ENCODE results near the gene OAS1.

Gene OAS1

DNA sequence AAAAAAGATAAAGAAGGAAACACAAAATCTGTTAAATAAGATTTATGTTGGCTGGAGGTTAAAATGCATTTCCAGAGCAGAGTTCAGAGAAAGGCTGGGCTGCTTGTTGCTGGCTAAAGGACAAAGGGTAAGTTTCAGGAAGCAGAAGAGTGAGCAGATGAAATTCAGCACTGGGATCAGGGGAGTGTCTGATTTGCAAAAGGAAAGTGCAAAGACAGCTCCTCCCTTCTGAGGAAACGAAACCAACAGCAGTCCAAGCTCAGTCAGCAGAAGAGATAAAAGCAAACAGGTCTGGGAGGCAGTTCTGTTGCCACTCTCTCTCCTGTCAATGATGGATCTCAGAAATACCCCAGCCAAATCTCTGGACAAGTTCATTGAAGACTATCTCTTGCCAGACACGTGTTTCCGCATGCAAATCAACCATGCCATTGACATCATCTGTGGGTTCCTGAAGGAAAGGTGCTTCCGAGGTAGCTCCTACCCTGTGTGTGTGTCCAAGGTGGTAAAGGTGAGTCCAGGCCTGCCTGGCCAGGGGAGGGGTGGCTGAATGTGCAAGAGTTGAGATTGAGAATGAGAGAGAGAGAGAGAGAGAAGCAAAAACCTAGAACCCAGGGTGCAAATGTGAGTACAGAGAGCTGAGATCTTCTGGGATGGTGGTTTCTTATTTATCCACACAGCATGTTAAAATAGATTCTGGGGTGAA, at the start of gene OAS1:
Gene OAS1, plus strand, starts transcription at position 251 of the 703 bp plus-strand sequence. Its CDS starts 78 bp downstream, at position 329.
- DNase-seq: peak in 11 of 58 donors; percentile 6 to 45 (median 17)

DNA sequence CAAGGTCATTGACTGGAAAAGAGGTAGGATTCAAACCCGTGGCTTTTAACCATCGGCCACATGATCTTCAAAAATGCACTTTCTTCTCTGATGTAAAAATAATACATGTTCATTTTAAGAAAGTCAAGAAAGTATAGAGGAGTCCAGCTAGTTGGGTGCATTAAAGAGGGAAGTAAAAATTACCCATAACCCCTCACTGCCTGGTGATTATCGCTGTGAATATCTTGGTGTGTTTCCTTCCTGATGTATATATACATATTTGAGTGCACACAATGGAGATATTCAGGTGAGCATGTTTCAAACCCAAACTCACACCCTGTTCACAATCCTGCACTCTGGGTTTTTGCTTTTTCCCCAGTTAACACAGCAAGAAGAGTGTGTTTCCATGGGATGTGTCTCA, 47.5 kb upstream of the OAS1 start:
- no peak for DNase-seq

DNA sequence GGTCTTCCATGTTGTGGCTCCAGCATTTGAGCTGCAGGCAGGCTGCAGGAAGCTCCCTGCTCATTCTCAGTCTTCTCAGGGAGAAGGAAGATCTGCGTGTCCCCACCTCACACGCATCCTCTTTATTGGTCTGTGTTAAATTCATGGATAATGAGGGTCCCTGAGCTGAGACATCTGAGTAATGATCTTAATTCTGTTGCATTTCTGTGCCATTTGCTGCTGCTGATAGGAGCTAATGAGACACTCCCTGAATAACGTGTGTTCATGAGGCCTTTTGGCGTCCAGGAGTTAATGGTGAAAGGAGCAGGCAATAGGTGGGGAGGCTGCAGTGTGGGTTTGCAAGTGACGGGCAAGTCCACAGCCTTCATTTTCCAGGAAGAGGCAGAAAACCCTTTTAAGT, 46.6 kb upstream of the OAS1 start:
- no peak for DNase-seq

DNA sequence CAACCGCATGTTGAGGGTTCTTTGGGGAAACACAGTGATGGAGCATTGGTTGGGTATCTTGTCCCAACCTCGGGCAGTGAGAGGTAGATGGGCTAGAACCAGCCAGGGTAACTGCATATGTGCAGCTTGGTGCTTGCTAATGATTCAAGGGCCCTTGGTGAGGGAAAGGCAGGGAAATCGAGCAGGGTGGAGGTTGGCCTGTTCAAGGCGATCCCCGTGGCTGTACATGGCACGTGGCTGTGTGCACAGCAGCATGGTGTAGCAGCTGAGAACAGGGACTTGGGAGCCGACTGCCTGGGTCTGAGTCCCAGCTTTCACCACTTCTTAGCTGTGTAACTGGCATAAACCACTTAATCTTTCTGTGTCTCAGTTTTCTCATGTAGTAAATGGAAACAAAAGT, 45.5 kb upstream of the OAS1 start:
- DNase-seq: no peak

DNA sequence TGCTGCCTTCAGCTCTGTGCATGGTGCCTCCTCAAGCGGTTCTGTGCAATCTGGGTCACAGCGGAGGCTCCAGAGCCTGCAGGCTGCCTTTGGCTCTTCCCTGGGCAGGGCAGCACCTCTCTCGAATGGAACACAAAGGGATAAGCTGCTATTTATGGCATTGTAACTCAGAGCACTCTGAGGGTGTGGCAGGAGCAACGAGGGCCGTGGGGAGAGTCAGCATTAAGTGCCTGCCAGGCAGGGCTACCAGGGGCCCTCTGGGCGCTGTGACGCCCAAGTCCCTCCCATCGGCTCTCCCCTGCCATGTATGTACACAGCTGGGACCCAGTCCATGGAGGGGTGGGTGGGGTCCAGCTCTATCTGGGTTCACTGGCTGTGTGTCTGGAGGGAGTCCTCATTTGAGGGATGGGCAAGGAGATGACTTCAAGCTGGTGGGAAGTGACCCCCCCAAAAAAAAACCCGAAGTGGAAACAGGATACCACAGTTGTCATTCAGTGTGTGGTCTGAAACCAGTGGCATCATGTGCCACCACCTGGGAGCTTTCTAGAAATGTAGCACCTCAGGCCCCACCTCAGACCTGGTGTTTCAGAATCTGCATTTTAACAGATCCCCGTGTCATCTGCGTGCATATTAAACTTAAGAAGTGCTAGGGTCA, 44.0 kb upstream of the OAS1 start:
- no peak for DNase-seq

DNA sequence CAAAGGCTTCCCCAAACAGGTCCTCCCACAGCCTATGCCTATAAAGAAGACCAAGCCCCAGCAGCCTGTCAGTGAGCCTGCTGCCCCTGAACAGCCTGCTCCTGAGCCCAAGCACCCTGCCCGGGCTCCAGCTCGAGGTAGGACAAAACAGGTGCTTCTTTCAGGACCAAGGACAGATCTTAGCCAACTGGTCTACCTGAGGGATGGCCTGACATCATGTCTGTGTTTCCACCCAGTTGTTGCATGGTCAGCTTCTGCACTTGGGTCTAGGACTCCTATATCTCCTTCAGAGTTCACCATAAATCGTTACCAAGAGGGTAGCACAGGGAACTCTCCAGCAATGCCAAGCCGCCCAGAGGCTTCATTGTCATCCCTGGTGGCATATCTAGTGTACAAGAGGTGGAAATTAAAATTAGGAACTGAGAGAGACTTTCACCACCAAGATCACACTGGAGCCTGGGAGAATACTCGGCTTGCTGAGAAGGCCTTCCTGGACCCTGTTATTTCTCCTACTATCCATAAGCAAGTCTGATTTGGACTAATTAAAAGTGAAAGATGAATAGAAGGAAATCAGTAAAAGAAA, 38.2 kb upstream of the OAS1 start:
- DNase-seq: no peak

DNA sequence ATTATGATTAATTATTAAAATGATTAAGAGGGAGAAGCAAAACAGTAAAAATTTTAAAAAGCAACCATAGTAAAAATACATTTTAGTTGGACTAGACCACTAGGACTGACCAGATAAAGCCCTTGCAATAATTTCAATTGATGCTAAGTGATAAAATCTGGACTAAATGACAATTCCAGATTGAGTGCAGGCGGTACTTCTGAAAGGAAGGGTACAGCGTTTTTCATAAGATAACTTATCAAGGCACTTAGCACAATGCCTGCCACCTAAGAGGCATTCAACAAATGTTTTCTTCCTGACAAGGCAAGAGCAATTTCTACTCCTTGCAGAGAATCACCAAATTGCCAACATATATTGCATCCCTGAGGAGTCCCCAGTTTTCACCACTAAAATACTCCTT, 37.7 kb upstream of the OAS1 start:
- no peak for DNase-seq

DNA sequence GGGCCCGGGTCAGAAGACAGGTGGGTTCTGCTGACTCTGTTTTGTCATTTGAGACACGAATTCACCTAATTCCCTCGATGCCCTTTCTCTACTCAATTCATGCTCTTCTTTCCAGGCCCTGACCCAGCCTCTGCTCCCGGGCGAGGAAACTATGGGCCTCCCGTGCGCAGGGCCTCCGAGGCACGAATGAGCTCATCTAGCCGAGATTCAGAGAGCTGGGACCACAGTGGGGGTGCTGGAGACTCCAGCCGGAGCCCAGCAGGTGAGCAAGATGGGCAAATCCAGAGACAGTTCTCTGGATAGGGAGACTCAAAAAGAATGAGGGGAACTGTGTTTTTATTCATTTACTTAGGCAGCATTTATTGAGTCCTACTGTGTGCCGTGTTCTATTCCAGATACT, 37.0 kb upstream of the OAS1 start:
- DNase-seq: no peak

DNA sequence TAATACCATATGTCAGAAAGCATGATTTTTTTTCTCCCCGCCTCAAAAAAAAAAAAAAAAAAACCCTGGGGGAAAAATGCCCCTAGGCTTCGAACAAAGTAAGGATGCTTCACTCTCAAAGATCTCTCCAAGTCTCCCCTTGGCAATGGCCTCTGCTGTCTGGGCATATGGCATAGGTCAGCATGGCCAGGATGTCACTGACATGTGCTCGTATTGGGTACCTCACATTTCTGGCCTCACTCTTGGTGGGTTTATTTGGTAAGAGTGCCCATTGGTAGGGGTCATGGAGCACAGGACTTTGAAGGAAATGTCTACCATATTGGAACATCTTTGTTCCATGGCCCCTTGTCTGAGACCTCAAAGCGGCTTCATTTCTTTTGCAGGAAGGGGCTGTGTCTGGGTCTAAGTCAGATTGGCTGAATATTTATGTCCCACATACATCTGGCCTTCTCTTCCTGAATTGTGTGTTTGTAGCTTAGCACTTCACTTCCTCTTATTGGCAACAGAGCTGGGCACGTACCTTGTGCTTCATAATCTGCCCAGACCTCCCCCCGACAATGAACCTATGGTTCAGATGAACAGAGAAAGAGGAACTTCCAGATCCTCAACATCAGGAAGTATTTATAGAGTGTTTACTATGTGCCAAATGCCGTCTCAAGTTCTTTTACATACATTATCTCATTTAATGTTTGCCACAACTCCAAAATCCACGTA, 36.3 kb upstream of the OAS1 start:
- DNase-seq: no peak

DNA sequence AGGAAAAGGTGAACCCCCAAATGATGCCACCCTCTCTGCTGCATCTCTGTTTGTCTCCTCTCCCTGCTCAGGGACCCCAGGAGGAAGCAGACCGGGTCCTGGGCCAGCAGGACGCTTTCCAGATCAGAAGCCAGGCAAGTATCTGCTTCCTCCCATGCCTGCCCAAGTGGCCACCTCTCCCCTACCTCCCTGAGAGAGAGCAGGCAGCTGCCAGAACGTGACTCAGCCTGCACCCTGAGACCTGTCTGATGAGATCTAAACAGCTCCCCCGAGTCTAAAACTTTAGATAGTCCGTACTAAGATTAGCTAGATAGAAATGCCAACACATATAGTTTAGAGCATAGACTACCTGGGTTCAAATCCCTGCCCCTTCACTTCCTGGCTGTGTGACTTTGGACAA, 31.2 kb upstream of the OAS1 start:
- no peak for DNase-seq

DNA sequence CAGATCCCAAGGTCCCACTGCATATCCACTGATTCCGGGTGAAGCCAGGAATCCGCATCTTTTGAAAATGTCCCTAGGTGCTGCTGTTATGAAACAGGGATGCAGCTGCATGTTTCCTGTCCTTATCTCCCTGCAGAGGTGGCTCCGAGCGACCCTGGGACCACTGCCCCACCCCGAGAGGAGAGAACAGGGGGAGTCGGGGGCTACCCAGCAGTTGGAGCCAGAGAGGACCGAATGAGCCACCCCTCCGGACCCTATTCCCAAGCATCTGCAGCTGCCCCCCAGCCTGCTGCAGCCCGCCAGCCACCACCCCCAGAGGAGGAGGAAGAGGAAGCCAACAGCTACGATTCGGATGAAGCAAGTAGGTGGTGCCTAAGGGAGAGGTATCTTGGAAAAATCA, 30.3 kb upstream of the OAS1 start:
- DNase-seq: no peak

DNA sequence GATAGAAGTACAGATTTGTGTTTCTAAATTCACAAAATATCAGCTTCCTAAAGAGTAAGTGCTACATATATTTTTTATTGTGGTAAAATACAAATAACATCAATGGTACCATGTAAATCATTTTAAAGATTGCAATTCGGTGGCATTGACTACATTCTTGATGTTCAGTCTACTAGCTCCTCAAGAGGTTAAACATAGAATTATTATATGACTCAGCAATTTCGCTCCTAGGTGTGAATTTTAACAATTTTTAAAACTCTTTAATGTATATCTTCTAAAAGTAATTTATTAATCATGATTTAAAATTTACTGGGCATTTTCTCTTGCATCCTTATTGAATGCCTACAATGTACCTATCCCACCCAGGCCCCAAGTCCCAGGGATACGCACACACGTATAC, 29.8 kb upstream of the OAS1 start:
- DNase-seq: no peak

DNA sequence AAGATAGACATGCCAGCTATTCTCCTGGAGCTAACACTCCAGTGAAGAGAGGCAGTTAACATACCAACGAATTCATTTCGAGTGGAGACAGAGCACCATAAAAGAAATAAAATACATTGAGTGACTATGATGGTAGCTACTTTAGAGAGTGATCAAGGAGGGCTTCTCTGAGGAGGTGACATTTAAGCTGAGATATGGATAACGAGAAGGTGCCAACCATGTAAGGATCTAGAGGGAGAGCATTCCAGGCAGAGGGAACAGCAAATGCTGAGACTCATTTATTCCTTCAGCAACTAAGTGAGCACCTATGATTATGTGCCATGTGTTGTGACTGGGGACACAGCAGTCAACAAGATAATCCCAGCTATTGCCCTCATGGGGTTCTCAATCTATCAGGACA, 28.3 kb upstream of the OAS1 start:
- no peak for DNase-seq

DNA sequence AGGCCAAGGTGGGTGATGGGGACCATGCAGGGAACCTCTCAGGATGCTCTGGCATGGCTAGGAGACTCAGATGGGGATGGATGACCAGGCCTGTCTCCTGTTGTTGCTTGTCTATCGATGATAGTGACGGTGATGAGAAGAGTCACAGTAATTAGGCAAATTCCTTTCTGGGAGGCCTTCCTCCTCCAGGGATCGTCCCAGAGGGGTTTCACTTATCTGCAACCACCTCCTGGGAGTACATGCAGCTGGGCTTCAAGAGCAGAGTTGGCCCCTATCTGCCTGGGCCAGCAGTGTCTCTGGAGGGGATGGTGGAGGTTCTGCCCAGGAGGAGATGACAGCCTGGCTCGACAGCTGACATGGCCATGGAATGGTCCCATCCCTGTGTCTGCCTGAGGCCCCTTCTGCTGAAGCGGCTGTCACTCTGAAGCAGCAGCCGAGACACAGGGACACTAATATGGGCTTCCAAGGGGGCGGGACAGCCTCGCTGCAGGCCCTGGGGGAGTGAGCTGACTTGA, 27.5 kb upstream of the OAS1 start:
- no peak for DNase-seq

DNA sequence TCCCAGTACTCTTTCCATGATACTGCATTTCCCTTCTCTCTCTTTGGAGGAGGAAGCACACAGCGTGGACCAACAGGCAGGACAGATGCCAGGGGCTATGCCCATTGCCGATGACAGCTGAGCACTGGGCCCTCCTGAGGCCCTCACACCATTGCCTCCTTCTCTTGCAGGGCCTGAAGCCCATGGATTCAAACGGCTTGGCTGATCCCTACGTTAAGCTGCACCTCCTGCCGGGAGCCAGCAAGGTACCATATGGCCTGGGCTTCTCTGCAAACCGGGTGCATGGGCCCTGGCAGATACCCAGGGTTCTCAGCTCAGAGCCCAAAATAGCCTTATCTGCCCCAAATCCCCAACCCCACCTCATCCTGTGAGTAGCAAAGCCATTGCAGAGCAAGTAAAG, 25.2 kb upstream of the OAS1 start:
- no peak for DNase-seq

DNA sequence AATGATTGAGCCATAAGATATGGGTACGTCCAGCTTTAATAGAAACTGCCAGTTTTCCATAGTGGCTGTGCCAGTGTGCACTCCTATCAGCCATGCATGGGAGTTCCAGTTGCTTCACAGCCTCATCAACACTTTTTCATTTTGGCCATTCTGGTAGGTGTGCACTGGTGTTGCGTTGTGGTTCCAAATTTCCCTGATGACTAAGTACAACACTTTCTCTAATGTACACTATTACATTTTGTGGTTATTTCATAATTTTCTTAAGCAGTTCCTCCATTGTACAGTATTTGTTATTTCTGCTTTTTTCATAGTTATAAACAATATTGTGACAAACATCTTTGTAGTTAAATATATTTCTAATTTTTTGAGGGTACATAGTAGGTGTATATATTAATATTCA, 21.5 kb upstream of the OAS1 start:
- no peak for DNase-seq

DNA sequence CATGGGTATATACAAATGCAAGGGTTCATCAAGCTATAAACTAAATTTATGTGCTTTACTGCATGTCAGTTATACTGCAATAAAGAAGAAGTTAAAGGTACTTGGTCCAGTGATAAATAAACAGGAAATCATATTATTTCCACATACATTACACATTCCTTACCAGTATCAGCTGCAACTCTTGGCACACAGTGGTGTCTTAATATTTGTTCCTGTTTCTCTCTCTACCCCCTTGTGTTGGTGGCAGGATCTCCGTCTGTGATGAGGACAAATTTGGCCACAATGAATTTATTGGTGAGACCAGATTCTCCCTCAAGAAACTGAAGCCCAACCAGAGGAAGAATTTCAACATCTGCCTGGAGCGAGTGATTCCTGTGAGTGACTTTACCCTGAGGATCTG, 19.2 kb upstream of the OAS1 start:
- no peak for DNase-seq

DNA sequence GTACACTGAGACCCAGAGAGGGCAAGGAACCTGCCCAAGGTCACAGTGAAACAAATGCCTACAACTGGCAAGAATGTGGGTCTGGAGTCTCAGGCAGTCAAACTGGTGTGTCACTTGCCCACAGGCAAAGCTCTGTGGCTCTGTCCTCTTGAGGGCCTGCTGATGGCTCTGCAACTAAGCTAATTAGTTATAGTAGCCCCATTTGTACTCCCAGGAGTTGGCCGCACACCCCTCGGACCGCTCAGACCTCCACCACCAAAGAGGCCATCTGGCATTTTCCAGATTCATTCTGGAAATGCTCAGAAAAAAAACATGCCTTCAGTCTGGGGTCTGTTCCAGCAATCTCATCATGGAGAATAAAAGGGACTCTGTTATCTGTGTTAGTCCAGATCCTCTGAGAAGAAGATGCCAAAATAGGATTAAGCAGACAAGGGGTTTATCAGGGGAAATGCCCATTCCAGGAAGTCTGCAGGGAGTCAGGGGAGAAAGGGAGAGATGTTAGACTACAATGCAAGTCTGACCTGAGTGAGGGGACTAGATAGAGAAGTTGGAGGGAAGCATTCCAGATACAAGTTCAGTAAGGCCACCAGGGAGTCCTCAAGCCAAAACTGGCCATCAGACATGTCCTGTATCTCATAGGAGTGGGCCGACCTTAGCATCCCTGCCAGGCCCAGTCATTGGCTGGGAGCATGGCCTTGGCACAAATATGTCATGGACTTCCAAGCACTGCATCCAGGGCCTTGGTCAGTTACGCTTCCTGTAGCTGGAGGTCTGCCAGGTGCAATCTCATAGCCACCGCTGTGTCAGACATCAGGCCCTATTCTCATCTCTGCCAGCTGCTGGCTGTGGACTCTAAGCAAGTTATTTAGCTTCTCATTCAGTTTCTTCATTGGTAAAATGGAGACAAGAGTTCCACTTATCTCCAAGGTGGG, 15.4 kb upstream of the OAS1 start:
- peak in 11 of 58 donors; percentile 4 to 68 (median 13) for DNase-seq

DNA sequence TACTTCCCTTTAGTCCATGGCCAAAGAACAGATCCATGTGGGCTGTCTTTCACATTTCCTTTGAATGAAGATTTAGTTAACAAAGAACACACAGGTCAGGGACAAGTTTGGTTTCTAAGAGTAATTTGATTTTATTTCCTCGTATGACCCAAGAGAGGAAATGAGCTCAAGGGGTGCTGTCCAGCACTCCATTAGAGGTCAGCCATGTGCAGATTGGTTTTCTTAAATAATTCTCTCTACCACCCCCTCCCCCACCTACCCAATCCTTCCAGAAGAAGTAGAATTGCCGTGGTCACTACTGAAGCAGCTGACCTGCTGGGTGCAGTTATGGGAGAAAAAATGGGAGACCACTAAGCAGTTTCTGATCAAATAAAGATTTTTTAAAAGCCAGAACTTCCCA, 13.9 kb upstream of the OAS1 start:
- no peak for DNase-seq

DNA sequence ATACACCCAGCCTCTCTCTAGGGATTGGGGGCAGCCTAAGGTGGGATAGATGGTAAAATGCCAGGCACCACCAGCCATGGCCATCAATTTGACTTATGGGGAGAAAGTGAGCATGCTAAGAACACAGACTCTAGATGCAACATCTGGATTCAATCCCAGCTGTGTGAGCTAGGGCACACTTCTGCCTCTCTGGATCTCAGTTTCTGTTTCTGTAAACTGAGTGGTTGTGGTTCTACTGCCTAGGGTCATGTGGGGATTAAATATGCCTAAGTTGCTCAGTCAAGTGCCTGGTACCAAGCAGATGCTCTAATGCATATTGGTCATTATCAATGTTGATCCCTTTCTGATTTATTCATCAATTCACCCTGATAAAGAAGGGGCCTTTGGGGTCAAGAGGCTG, 12.6 kb upstream of the OAS1 start:
- no peak for DNase-seq

DNA sequence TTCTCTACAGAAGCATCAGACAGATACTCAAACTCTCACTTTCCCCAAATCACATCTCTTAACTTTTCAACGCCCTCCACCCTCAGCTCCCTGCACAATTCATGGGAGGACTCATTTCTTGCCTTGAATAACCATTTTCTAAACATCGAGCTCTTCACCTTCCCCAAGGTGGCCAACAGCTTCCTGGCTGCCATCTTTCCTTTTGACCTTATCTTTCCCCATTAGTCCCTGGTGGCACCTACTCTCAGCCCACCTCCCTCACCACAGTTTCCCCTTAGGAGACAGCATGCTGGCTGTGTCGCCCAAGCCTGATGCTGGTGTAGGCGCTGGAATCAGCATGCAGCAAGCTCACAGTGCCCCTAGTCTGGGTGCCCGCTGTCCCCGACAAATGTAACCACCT, 8.4 kb upstream of the OAS1 start:
- no peak for DNase-seq

All from anterior cingulate cortex (tissue), 58 donors.